SK-N-SH (cell line): ENCODE measurements around the gene ANKRD36.
"Not testable (repeated sequence)": the region's sequence is repeated elsewhere in the genome, so short reads cannot be mapped to it uniquely, and the experiment has no call there.

ENCODE experiments used
- CHD2 ChIP-seq: fragments of 150-350 bp; IDR thresholded peaks from 2 replicates; pipeline ENCODE4 v1.6.1; 2018; ENCODE audit warnings: low read length; ENCODE audit not compliant: partially characterized antibody
- CTCF ChIP-seq: fragments of 200-600 bp; sonication (generic); IDR thresholded peaks from 2 replicates; pipeline ENCODE4 v1.6.1; 2017; ENCODE audit warnings: antibody characterized with exemption, mild to moderate bottlenecking, moderate library complexity
- EZH2phosphoT487 ChIP-seq: fragments of 200-600 bp; sonication (generic); IDR thresholded peaks from 2 replicates; pipeline ENCODE4 v1.6.1; 2017; ENCODE audit warnings: low read depth, mixed run types, mild to moderate bottlenecking, antibody characterized with exemption, moderate library complexity, borderline replicate concordance
- FOXJ3 ChIP-seq: sonication (generic); formaldehyde crosslinking; IDR thresholded peaks from 2 replicates; pipeline ENCODE4 v1.5.1; 2020; ENCODE audit warnings: mild to moderate bottlenecking, missing genetic modification reagents
- GABPA ChIP-seq: IDR thresholded peaks from 2 replicates; pipeline ENCODE4 v1.4.0; 2012; ENCODE audit warnings: low read depth, mild to moderate bottlenecking
- MAX ChIP-seq: IDR thresholded peaks from 2 replicates; pipeline ENCODE4 v1.4.0; 2012; ENCODE audit warnings: low read depth
- MXI1 ChIP-seq: IDR thresholded peaks from 2 replicates; pipeline ENCODE4 v1.6.1; 2012; ENCODE audit warnings: mild to moderate bottlenecking, low read depth, low read length, improper control_type of control experiment
- NFIC ChIP-seq: IDR thresholded peaks from 2 replicates; pipeline ENCODE4 v1.4.0; 2012; ENCODE audit warnings: borderline replicate concordance
- NRF1 ChIP-seq: IDR thresholded peaks from 2 replicates; pipeline ENCODE4 v1.6.1; 2012; ENCODE audit warnings: low read depth, mild to moderate bottlenecking, low read length
- POLR2AphosphoS5 ChIP-seq: IDR thresholded peaks from 2 replicates; pipeline ENCODE4 v1.6.1; 2012; ENCODE audit warnings: low read depth, low read length
- RAD21 ChIP-seq: IDR thresholded peaks from 2 replicates; pipeline ENCODE4 v1.6.1; 2012; ENCODE audit warnings: mild to moderate bottlenecking, low read length
- SIN3A ChIP-seq: IDR thresholded peaks from 2 replicates; pipeline ENCODE4 v1.6.1; 2012; ENCODE audit warnings: low read depth, mild to moderate bottlenecking, low read length, moderate library complexity, borderline replicate concordance
- TCF12 ChIP-seq: IDR thresholded peaks from 2 replicates; pipeline ENCODE4 v1.4.0; 2012
- USF1 ChIP-seq: IDR thresholded peaks from 2 replicates; pipeline ENCODE4 v1.4.0; 2012; ENCODE audit warnings: low read depth, borderline replicate concordance

- not testable (repeated sequence) for TF ChIP-seq NRF1; TCF12; CTCF; EZH2phosphoT487; RAD21; POLR2AphosphoS5; NFIC; FOXJ3 (CRISPR knock-in tag); CHD2; MXI1; SIN3A; MAX; GABPA; USF1
These were observed 89.8 kb downstream of the ANKRD36 start for GRCh38 chr2:97202643-97203250.
